ENCODE results near the gene HIPK2. TPM values are rescaled to one million over a fixed set of nuclear protein-coding genes. Genes with fewer than 3 reads are reported as not detected.

HIPK2 gene
- total RNA-seq, 1 experiment from 2014 or later: 2.0 TPM

DNA sequence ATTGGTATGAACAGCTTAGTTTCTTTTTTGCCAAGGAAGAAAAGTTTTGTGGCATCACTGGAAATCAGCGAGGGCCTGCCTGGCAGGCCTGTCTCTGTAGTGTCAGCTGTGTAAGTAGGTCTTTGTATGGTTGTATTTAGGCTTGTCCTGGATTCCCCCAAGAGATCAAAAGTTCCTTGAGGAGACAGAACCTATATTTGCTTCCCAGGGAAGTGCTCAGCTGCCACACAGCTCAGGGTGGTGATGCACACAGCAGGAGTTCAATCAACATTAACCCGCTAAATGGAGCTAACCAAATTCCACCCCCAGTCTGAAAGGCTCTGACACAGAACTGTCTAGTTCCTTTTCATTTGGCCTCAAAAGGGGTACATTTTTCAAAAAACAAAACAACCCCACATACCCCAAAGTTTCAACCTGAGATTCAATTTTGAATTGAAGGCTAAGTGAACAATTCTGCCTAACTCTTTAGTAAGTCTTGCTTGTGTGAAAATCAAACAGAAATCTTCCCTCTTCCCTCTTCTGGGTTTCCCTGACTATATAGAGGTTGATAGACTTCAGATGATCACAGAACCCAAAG, 129.9 kb downstream of the HIPK2 start:
- no peak for DNase-seq
- Histone ChIP-seq H3K9me3 (no peaks in the 10 kb centered on the region), H3K27me3 (no peaks in the 10 kb centered on the region), H3K4me3 (no peak overlapping the region), H3K36me3 (peaks cover 5% of the 10 kb centered on the region)

DNA sequence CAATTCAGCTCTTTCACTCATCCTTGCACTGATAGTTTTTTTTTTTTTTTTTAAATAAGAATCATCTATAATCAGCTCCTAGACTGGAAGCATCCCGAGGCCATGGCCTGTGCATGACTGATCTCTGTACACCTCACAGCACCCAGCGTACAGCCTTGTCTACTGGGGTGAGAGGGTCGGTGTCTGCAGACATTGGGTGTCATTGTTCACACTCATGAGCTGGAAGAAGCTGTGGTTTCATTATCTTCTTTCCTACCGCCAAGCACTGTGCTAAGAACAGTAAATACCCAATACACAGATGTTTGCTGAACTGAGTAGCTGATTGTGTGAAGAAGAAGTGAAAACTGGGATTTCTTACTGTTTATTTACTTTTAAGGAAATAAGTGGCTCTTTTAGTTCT, 130.7 kb downstream of the HIPK2 start:
- no peaks in the 10 kb centered on the region for H3K27me3 ChIP-seq
- peaks cover 5% of the 10 kb centered on the region for H3K36me3 ChIP-seq
- no peaks in the 10 kb centered on the region for H3K9me3 ChIP-seq
- DNase-seq: no peak
- H3K4me3 ChIP-seq: no peak overlapping the region

DNA sequence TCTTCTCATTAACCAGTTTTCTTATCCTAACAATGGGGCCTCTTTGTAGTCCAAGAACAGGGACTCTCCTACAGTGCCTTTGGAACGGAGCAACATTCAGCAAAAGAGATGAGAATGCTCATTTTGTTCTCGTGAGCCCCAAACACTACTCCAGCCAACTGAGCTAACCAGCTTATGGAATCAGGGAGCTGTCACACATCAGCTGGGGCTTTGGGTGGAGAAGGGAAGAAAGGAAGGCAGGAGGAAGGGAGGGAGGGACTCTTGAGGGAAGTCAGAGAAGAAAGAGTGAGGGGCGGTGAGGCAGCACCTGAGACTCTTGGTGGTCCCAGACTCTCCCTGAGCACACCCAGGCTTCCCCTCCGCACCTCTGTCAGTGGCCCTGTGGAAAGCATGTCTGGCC, 131.2 kb downstream of the HIPK2 start:
- no peaks in the 10 kb centered on the region for H3K27me3 ChIP-seq
- H3K36me3 ChIP-seq: peaks cover 5% of the 10 kb centered on the region
- DNase-seq: no peak
- no peaks in the 10 kb centered on the region for H3K9me3 ChIP-seq
- H3K4me3 ChIP-seq: no peak overlapping the region

DNA sequence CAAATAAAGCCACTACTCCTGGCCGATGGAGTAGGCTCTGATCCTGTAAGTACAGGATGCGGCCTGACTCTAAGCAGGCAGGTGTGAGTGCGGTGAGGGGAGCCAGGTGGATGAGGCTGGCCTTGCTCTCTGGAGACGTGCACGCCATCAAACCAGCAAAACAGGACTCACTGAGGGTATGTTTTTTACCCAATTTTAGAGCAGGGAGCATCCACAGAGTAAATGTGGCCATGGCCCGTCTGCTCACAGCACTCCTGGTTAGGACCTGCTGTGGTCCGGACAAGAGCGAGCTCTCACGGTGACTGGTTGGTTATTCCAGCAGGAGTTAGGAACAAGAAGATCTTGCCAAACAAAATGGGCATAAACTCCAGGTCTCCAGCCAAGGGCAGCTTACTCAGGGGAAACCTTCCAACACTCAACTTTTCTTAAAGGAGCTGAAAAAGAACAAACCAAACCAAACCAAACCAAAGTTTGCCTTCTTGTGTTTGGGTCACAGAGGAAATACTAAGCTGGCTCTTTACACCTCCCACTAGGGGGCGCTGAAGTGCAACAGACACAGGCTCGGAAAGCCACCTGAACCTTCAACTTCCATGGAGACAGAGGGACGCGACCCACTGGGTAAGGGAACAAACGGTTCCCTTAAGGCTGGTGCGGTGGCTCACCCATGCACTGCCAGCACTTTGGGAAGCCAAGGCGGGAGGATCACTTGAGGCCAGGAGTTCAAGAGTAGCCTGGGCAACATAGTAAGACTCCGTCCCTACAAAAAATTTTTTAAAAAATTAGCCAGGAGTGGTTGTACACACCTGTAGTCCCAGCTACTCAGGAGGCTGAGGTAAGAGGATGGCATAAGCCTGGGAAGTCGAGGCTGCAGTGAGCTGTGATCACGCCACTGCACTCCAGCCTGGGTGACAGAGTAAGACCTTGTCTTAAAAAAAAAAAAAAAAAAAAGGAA, 131.9 kb downstream of the HIPK2 start:
- H3K4me3 ChIP-seq: no peak overlapping the region
- H3K27me3 ChIP-seq: no peaks in the 10 kb centered on the region
- peak; percentile 58 for DNase-seq
- peaks cover 5% of the 10 kb centered on the region for H3K36me3 ChIP-seq
- H3K9me3 ChIP-seq: no peaks in the 10 kb centered on the region

DNA sequence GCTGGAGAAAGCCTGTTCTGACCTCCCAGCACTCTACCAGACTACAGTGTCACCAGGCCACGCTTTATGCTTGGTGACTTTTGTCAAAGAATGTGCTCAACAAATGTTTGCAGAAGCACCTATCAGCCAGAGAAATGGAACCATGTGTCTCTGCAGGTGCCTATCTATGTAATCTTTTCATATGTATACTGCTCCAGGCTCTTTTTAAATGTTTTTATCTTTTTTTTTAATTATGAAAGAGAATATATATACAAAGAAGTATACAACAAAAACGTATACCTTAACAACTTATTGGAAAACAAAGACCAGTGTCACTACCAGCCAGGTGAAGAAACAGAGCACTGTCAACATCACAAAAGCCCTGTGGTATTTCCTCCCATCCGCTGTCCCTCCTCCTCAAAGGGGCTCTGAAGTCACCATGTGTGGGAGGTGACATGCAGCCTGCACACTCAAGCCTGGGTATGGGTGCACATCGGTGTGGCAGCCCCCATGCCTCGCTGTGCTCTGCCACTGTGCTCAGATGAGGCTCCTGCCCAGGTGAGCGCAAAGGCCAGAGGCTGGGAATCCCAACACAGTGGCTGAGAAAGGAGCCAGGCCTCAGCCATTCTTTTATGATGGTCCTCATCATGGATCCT, 133.7 kb downstream of the HIPK2 start:
- Histone ChIP-seq H3K4me3 (no peak overlapping the region), H3K9me3 (no peaks in the 10 kb centered on the region), H3K36me3 (peaks cover 5% of the 10 kb centered on the region), H3K27me3 (no peaks in the 10 kb centered on the region)
- no peak for DNase-seq

DNA sequence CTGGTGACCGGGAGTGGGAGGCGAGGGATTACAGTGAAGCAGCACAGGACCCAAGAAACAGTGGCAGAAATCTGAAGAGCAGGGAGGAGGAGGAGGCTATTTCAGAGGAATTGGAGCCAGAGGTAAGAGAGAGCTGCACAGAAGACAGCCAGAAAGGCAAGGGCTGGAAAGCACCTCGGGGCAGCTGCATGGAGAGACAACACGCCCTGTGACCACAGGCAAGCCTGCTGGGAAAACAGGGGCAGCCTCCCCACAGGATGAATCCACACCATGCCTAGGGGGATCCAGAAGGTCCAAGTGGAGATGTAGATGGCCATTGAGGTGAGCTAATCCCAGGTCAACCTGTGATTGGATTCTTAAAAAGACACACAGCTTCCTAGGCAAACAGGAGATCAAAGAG, 135.5 kb downstream of the HIPK2 start:
- no peaks in the 10 kb centered on the region for H3K9me3 ChIP-seq
- H3K36me3 ChIP-seq: peaks cover 5% of the 10 kb centered on the region
- H3K4me3 ChIP-seq: no peak overlapping the region
- no peaks in the 10 kb centered on the region for H3K27me3 ChIP-seq
- DNase-seq: no peak

DNA sequence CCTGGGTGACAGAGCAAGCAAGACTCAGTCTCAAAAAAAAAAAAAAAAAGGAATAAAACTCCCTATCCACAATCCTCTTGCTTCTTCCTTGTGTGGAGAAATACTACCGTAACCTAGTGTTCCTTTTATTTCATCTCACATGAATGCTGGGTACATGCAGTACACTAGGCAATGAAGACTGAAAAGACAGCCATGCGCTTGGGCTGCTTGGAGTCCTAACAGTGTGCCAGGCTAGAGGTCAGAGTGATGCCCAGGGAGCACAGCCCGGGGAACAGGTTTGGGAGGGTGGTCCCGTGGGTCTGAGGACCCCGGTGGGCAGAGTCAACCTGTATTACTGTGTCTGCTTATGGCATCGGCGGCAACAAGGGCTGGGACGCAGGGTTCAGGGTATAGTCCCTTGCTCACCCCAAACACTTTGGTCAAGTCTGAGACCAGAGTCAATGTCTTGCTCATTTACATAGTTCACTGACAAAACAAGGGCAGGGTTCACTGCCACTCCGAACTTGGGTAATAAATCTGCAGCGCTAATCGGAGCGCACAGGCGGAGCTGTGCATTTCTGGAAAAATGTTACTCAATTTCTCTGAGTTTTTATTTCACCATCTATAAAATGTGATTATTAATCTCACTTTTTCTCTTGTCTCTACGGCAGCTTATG, 136.3 kb downstream of the HIPK2 start:
- no peak for DNase-seq
- H3K36me3 ChIP-seq: peaks cover 5% of the 10 kb centered on the region

DNA sequence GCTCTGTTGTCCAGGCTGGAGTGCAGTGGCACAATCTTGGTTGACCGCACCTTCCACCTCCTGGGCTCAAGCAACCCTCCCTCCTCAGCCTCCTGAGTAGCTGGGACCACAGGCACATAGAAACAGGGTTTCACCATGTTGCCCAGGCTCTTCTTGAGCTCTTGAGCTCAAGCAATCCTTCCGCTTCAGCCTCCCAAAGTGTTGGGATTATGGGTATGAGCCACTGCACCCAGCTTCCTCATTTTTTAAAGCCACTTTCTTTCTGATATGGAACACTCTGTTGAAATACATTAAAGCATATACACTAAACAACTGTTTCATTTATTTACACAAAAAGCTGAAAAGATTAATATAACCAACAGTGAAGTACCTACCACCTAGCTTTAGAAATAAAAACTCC, 137.1 kb downstream of the HIPK2 start:
- peaks cover 3% of the 10 kb centered on the region for H3K36me3 ChIP-seq
- no peak for DNase-seq
- no peaks in the 10 kb centered on the region for H3K9me3 ChIP-seq
- no peaks in the 10 kb centered on the region for H3K27me3 ChIP-seq
- H3K4me3 ChIP-seq: no peak overlapping the region

More for the DNA sequence above, 136.3 kb downstream of the HIPK2 start:
- no peaks in the 10 kb centered on the region for H3K27me3 ChIP-seq
- no peak overlapping the region for H3K4me3 ChIP-seq
- no peaks in the 10 kb centered on the region for H3K9me3 ChIP-seq

DNA sequence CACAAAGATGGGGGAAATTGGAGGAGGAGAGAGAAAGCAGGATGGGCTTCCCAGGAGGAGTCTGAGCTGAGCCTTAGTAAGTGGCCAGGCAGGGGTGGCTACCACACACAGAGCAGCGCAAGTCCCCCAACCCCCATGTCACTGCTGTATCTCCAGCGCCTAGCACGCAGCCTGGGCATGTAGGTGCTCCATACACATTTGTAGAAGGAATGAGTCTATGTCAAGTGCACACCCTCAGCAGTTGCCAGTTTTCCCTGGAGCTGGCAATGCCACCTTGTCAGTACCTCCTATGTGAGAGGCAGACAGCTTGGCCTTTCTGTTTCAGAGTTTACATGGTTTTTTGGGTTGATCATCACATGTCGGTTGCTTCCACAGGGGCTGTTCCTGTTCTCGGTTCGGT, 138.2 kb downstream of the HIPK2 start:
- no peak for DNase-seq
- Histone ChIP-seq H3K9me3 (no peaks in the 10 kb centered on the region), H3K36me3 (no peaks in the 10 kb centered on the region; the same call in 1 of the 2 replicates), H3K27me3 (no peaks in the 10 kb centered on the region), H3K4me3 (no peak overlapping the region)

DNA sequence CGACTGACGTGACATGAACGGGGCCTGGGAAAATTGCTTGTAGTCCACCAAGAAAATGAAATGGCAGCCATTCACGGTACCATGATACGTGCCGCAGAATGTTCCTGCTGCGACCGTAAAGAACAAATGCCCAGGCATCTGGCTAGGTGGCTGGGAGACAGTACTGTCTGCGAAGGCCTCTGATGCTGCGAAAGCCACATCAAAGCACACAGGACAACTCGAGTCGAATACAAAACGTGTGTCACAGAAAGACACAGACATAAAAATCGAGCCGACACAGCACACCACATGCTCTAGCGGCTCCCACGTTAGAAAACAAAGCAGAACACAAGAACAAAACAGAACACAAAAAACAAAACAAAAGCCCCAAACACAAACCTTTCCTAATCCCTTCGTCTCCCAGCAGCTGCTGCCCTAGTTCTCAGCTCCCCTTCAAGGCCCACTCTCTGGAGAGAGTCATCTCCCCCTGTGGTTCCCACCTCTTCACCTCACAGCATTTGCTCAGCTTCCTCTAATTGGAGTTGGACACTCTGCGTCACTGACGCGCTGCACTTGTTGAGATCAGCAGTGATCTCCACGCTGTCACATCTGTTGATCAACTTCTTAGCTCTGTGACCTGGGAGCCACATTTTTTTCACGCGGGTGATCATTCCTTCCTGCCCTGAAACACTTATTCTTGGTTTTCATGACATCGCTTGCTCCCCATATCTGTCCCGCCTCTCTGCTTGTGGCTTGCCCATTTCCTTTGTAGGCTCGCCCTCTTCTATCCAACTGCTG, 142.1 kb downstream of the HIPK2 start:
- no peaks in the 10 kb centered on the region for H3K27me3 ChIP-seq
- DNase-seq: no peak
- H3K9me3 ChIP-seq: no peaks in the 10 kb centered on the region
- no peak overlapping the region for H3K4me3 ChIP-seq
- H3K36me3 ChIP-seq: peaks cover 3% of the 10 kb centered on the region

DNA sequence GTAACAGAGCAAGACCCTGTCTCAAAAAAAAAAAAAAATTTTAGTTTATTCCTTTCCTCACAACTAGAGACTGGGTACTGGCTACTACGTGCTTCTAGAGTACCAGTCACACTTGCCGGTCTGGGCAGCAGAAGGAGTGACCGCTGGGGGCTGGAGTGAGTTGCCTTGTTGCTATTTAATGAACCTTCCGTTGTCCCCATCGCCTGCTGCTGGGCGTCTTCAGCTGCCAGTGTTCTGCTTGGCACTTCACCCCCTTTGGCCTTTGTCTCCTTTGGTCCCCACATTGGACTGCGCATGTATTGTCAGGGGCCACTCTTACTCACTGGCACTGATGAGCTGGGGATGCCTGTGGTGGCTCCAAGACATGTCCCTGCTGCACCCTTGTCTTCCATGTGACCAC, 143.7 kb downstream of the HIPK2 start:
- Histone ChIP-seq H3K27me3 (no peaks in the 10 kb centered on the region), H3K9me3 (no peaks in the 10 kb centered on the region), H3K36me3 (peaks cover 7% of the 10 kb centered on the region), H3K4me3 (no peak overlapping the region)
- DNase-seq: no peak

DNA sequence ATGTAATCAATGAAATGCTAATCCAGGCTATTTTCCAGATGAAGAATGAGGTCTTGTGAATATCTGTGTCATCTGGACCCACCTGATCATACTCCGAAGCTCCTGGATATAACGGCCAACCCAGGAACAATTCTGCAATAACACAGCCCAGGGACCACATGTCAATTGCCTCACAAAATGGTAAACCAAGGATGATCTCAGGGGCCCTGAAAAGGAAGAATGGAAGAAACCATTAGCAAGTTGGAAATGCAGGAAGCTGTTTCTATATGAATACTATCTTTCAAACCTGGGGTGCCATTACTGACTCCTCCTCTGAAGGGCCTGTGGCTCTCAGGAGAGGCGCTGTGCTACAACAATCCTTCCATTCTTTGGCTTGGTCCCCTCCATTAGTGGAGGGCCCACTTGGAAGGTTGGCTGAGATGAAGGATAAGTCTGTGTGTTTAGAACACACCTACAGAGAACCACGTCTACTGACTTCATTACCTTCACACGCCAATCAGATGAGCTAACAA, 146.2 kb downstream of the HIPK2 start:
- Histone ChIP-seq H3K36me3 (peaks cover 10% of the 10 kb centered on the region), H3K27me3 (no peaks in the 10 kb centered on the region), H3K9me3 (no peaks in the 10 kb centered on the region), H3K4me3 (no peak overlapping the region)
- no peak for DNase-seq

DNA sequence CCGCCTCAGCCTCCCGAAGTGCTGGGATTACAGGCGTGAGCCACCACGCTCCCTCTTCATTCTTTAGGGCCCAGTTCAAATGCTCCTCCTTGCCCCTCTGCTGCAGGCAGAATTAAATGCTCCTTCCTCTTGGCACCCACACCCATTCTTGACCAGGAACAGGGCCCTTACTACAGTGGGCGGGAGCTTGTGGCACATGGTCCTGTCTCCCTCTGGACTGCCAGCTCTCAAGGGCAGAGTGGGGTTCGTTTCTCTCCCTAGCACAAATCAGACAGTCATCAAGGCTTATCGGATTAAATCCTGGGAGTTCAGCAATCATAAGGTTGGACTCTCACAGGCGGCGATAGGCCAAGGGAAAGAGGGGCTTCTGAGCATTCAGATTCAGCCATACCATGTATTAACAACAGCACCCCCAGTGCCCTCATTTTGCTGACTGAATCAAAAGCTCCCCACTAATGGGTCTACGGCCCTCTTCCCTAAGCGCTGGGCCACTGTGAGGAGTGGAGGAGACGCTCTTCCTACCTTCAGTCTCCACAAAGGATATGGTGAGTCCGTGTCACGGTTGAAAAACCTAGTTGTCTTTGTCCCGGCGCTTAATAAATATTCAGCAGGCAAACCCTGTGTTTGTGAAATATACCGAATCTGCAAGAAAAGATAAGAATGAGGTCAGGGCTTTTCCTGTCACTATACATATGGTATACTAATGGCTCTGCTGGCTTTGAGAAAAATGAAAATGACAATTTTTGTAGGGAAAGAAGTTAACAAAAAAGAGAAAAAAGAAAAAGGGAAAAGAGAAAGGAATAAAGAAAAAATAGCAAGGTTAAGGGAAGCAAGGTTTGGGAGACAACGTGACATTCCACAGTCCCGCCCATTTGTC, 146.9 kb downstream of the HIPK2 start:
- H3K36me3 ChIP-seq: peaks cover 10% of the 10 kb centered on the region

DNA sequence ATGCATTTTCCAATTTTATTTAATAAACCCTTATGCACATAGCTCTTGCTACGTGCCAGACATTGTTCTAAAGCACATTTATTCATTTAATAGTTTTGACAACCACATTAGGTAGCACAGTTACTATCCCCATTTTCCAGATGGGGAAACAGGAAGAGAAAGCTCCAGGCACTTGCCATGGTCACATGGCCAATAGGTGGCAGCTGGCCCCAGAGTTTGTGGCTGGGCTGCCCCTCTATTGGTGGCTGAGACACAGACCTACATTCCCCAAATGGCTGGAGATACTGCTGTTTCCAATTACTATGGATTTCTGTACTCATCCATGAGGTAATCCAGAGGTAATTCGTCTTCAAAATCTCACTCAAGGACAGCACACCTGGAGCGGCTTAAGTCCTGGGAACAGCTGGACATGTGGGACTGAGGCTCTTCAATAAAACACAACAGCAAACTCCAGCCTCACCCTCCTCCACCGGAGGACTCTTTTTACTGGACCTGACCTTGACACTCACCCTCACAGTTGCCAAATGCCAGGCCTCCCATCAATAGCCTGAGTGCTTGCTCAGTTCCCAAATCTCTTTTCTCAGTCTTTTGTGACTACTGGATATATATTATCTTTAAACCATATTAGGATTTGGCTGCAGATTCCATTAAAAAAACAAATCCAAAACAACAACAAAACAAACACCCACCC, 148.3 kb downstream of the HIPK2 start:
- no peak for DNase-seq
- peaks cover 10% of the 10 kb centered on the region for H3K36me3 ChIP-seq

More for the DNA sequence above, 146.9 kb downstream of the HIPK2 start:
- DNase-seq: no peak
- H3K4me3 ChIP-seq: no peak overlapping the region
- H3K9me3 ChIP-seq: no peaks in the 10 kb centered on the region
- no peaks in the 10 kb centered on the region for H3K27me3 ChIP-seq

DNA sequence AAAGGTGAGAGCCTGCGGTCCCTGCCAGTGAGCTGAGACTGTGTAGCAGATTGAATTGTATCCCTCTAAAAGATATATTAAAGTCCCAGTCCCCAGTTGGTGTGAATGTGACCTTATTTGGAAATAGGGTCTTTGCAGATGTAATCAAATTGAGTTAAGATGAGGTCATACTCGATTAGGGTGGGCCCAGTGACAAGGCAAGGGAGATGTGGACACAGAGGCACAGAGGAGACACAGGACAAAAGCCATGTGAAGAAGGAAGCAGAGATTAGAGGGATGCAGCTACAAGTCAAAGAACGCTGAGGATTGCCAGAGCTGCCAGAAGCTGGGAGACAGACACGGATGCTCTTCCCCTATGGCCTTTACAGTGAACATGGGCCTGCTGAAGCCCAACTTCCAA, 150.0 kb downstream of the HIPK2 start:
- peaks cover 10% of the 10 kb centered on the region for H3K36me3 ChIP-seq
- no peak for DNase-seq
- H3K4me3 ChIP-seq: no peak overlapping the region

More for the DNA sequence above, 148.3 kb downstream of the HIPK2 start:
- no peaks in the 10 kb centered on the region for H3K27me3 ChIP-seq
- H3K4me3 ChIP-seq: no peak overlapping the region
- H3K9me3 ChIP-seq: no peaks in the 10 kb centered on the region

More for the DNA sequence above, 150.0 kb downstream of the HIPK2 start:
- H3K27me3 ChIP-seq: no peaks in the 10 kb centered on the region
- H3K9me3 ChIP-seq: no peaks in the 10 kb centered on the region
